Measurements from ENCODE around the gene HELZ.

HELZ gene

DNA sequence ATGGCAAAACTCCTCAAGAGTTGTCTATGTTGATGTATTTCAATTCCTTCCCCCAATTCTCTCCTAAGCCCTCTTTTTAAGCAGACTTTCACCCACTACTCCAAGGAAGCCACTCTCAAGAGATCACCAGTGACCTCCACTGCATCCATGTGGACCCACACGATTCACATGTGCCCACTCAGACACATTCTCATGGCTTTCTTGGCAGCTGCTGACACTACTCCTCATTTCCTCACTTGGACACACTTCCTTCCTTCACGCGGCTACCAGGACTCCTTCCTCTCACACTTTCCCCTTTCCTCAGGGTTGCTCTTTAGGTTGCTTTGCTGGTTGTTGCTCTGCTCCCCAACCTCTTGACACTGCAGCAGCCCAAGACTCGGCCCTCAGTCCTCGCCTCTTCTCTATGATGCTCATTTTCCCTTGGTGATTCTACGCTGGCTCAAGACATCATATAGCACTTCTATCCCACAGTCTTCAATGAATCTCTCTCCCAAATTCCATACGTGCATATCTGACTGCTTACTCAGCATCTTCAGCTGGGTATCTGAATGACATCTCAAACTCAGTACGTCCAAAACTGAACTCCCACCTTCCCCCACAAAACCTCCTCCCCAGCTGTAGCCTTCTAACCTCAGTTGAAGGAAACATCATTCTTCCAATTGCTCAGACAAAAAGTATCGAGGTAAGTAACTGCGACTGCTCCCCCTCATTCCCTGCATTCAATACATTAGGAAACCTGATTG is 28.2 kb downstream of the HELZ start:
- TF ChIP-seq CTCF (IDR thresholded peaks at IDR 0.05; ENCODE audit: low read length, missing control alignments) = no peak
- DNase-seq (ENCODE audit: low read depth) = peak; percentile 26
- H3K4me3 ChIP-seq (replicated peaks; ENCODE audit: low read depth, low read length) = no peak overlapping the region

DNA sequence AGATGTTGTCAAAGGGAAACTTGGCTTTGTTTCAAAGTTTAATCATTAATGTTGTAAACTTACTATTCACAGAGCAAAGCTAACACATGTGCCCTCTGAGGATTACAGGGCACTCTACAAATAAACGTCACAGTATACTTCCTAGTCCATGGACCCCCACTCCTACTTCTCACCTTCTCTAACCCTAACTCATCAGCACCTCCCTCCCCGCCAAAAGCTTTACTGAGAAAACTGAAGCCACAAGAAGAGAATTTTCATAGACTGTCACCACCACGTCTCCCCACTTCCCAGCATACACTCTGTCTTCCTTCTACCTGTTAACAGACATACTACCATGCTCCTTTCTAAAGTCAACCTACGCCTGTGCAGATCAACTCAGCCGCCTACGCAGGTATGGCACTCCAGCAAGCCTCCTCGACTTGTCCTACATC is 29.0 kb downstream of the HELZ start:
- DNase-seq (ENCODE audit: low read depth) = no peak
- TF ChIP-seq CTCF (IDR thresholded peaks at IDR 0.05; ENCODE audit: low read length, missing control alignments) = no peak
- H3K4me3 ChIP-seq (replicated peaks; ENCODE audit: low read depth, low read length) = no peak overlapping the region

DNA sequence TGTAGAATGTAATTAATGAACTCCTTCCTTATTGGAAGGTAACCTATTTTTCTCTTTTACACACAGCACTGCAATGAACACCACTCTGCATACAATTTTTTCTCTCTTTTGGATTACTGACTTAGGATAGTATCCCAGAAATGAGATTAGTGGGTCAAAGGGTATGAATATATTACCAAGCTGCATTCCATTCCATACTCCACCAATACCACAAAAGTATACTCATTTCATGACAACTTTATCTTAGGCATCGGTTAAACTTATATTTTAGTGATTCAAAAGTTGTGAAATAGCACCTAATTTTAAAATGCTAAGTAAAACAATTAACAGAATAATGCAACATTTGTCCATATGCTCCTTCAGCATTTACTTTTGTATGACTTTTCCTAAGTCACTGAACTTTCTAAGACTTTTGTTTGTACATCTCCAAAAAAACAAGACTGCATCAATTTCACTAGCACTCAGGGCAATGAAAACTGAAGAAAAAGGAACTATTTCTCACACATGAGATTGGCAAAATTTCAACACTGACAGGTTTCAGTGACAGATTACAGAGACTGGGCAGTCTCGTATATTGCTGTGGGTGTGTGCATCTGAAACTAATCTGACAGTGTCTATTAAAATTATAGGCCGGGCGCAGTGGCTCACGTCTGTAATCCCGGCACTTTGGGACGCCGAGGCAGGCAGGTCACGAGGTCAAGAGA is 32.1 kb downstream of the HELZ start:
- no peak for TF ChIP-seq CTCF (IDR thresholded peaks at IDR 0.05; ENCODE audit: low read length, missing control alignments)
- no peak overlapping the region for H3K4me3 ChIP-seq (replicated peaks; ENCODE audit: low read depth, low read length)
- peak; percentile 52 for DNase-seq (ENCODE audit: low read depth)

GRCh38 chr17:67212231-67212630 is 32.8 kb downstream of the HELZ start:
- DNase-seq (ENCODE audit: low read depth) = no peak
- no peak overlapping the region for H3K4me3 ChIP-seq (replicated peaks; ENCODE audit: low read depth, low read length)
- TF ChIP-seq CTCF (IDR thresholded peaks at IDR 0.05; ENCODE audit: low read length, missing control alignments) = no peak

GRCh38 chr17:67211742-67212141 is 33.3 kb downstream of the HELZ start:
- no peak overlapping the region for H3K4me3 ChIP-seq (replicated peaks; ENCODE audit: low read depth, low read length)
- no peak for TF ChIP-seq CTCF (IDR thresholded peaks at IDR 0.05; ENCODE audit: low read length, missing control alignments)
- peak; percentile 54 for DNase-seq (ENCODE audit: low read depth)

- TF ChIP-seq CTCF (IDR thresholded peaks at IDR 0.05; ENCODE audit: low read length, missing control alignments) = no peak
- DNase-seq (ENCODE audit: low read depth) = no peak
These were observed 34.1 kb downstream of the HELZ start for GRCh38 chr17:67210915-67211314.

More at GRCh38 chr17:67210915-67211314, 34.1 kb downstream of the HELZ start:
- no peak overlapping the region for H3K4me3 ChIP-seq (replicated peaks; ENCODE audit: low read depth, low read length)

Measured in fibroblast of pulmonary artery (primary cell).